ENCODE measurements around the gene PRSS56. TPM values are rescaled to one million over a fixed set of nuclear protein-coding genes. Genes with fewer than 3 reads are reported as not detected.

Gene PRSS56
- total RNA-seq, 1 donor from 2014 or later, result 52.4 TPM

GRCh38 chr2:232492963-232493700 is 27.1 kb upstream of the PRSS56 start:
- H3K9me3 Mint-ChIP-seq, result no peaks in the 10 kb centered on the region
- no peaks in the 10 kb centered on the region for H3K36me3 Mint-ChIP-seq (ENCODE audit: low read depth)
- no peak for DNase-seq (ENCODE audit: low read depth, low spot score)
- no peak overlapping the region for H3K4me3 Mint-ChIP-seq
- no peak overlapping the region for H3K27ac Mint-ChIP-seq (ENCODE audit: unreplicated experiment)
- no peak for TF ChIP-seq CTCF (conservative IDR thresholded peaks at IDR 0.05)
- peaks cover 35% of the 10 kb centered on the region for H3K4me1 Mint-ChIP-seq
- peaks cover 32% of the 10 kb centered on the region for H3K27me3 Mint-ChIP-seq (ENCODE audit: low read depth)

GRCh38 chr2:232493701-232494474 is 26.3 kb upstream of the PRSS56 start:
- Mint-ChIP-seq H3K4me3 (no peak overlapping the region), H3K9me3 (peaks cover 2% of the 10 kb centered on the region), H3K36me3 (ENCODE audit: low read depth) (no peaks in the 10 kb centered on the region), H3K27me3 (ENCODE audit: low read depth) (peaks cover 27% of the 10 kb centered on the region), H3K27ac (ENCODE audit: unreplicated experiment) (no peak overlapping the region), H3K4me1 (peaks cover 37% of the 10 kb centered on the region)
- no peak for DNase-seq (ENCODE audit: low read depth, low spot score)
- TF ChIP-seq CTCF (conservative IDR thresholded peaks at IDR 0.05), result no peak

GRCh38 chr2:232494542-232494941 is 25.6 kb upstream of the PRSS56 start:
- H3K27ac Mint-ChIP-seq (ENCODE audit: unreplicated experiment), result no peak overlapping the region
- H3K9me3 Mint-ChIP-seq, result peaks cover 2% of the 10 kb centered on the region
- H3K4me3 Mint-ChIP-seq, result no peak overlapping the region
- H3K36me3 Mint-ChIP-seq (ENCODE audit: low read depth), result no peaks in the 10 kb centered on the region
- H3K27me3 Mint-ChIP-seq (ENCODE audit: low read depth), result peaks cover 21% of the 10 kb centered on the region
- H3K4me1 Mint-ChIP-seq, result peaks cover 30% of the 10 kb centered on the region
- no peak for DNase-seq (ENCODE audit: low read depth, low spot score)
- no peak for TF ChIP-seq CTCF (conservative IDR thresholded peaks at IDR 0.05)

- Mint-ChIP-seq H3K27me3 (ENCODE audit: low read depth) (peaks cover 15% of the 10 kb centered on the region), H3K27ac (ENCODE audit: unreplicated experiment) (peak overlapping the region; percentile 19), H3K36me3 (ENCODE audit: low read depth) (no peaks in the 10 kb centered on the region), H3K9me3 (peaks cover 2% of the 10 kb centered on the region), H3K4me1 (peaks cover 28% of the 10 kb centered on the region), H3K4me3 (no peak overlapping the region)
- no peak for TF ChIP-seq CTCF (conservative IDR thresholded peaks at IDR 0.05)
- no peak for DNase-seq (ENCODE audit: low read depth, low spot score)
These were observed 24.9 kb upstream of the PRSS56 start for GRCh38 chr2:232495292-232495691.

- H3K4me1 Mint-ChIP-seq, result peaks cover 28% of the 10 kb centered on the region
- no peak for TF ChIP-seq CTCF (conservative IDR thresholded peaks at IDR 0.05)
- peaks cover 12% of the 10 kb centered on the region for H3K27me3 Mint-ChIP-seq (ENCODE audit: low read depth)
- no peaks in the 10 kb centered on the region for H3K36me3 Mint-ChIP-seq (ENCODE audit: low read depth)
- peaks cover 2% of the 10 kb centered on the region for H3K9me3 Mint-ChIP-seq
- H3K27ac Mint-ChIP-seq (ENCODE audit: unreplicated experiment), result no peak overlapping the region
- DNase-seq (ENCODE audit: low read depth, low spot score), result no peak
- no peak overlapping the region for H3K4me3 Mint-ChIP-seq
These were observed 23.5 kb upstream of the PRSS56 start for GRCh38 chr2:232496501-232497270.
